HG02588 (cell line): Measurements from ENCODE around the gene APOD.
"Not testable (repeated sequence)": the region's sequence is repeated elsewhere in the genome, so short reads cannot be mapped to it uniquely, and the experiment has no call there.

Source experiments
- ATAC-seq: cut with Tn5 transposase; IDR thresholded peaks from one replicate; pipeline ENCODE4 v1.9.1; 2021; ENCODE audit warnings: mild to moderate bottlenecking, moderate library complexity; ENCODE audit not compliant: unreplicated experiment

APOD gene

GRCh38 chr3:195617784-195618659, 34.3 kb upstream of the APOD start:
- ATAC-seq: not testable (repeated sequence)

GRCh38 chr3:195617134-195617533, 33.4 kb upstream of the APOD start:
- ATAC-seq: not testable (repeated sequence)

GRCh38 chr3:195616681-195617080, 32.9 kb upstream of the APOD start:
- ATAC-seq: no peak

- not testable (repeated sequence) for ATAC-seq
Measured at GRCh38 chr3:195615952-195616537, 32.3 kb upstream of the APOD start.

GRCh38 chr3:195614672-195615504, 31.1 kb upstream of the APOD start:
- ATAC-seq: not testable (repeated sequence)

GRCh38 chr3:195613468-195614069, 29.8 kb upstream of the APOD start:
- no peak for ATAC-seq

- ATAC-seq: no peak
Measured at GRCh38 chr3:195612075-195612800, 28.5 kb upstream of the APOD start.

- ATAC-seq: no peak
Measured at GRCh38 chr3:195609229-195609628, 25.5 kb upstream of the APOD start.

GRCh38 chr3:195601785-195602184, 18.0 kb upstream of the APOD start:
- ATAC-seq: not testable (repeated sequence)

GRCh38 chr3:195601382-195601781, 17.6 kb upstream of the APOD start:
- no peak for ATAC-seq

- not testable (repeated sequence) for ATAC-seq
Measured at GRCh38 chr3:195599926-195600325, 16.2 kb upstream of the APOD start.

- ATAC-seq: not testable (repeated sequence)
Measured at GRCh38 chr3:195599516-195599915, 15.8 kb upstream of the APOD start.

GRCh38 chr3:195597848-195598247, 14.1 kb upstream of the APOD start:
- ATAC-seq: no peak

GRCh38 chr3:195597229-195597628, 13.5 kb upstream of the APOD start:
- ATAC-seq: no peak

GRCh38 chr3:195596765-195597171, 13.0 kb upstream of the APOD start:
- no peak for ATAC-seq

GRCh38 chr3:195595785-195596531, 12.2 kb upstream of the APOD start:
- ATAC-seq: no peak

GRCh38 chr3:195591852-195592251, 8.1 kb upstream of the APOD start:
- ATAC-seq: no peak

GRCh38 chr3:195591220-195591619, 7.5 kb upstream of the APOD start:
- ATAC-seq: no peak

GRCh38 chr3:195590381-195590780, 6.6 kb upstream of the APOD start:
- not testable (repeated sequence) for ATAC-seq

GRCh38 chr3:195589796-195590195, 6.1 kb upstream of the APOD start:
- ATAC-seq: not testable (repeated sequence)
